NCI-H2227 (cell line): Measurements from ENCODE around the gene ITPR3.

ENCODE experiments used
- DNase-seq: peaks from one replicate; lab custom pipeline; 2025; ENCODE audit not compliant: unreplicated experiment; lab: John Stamatoyannopoulos, UW

Gene ITPR3

DNA sequence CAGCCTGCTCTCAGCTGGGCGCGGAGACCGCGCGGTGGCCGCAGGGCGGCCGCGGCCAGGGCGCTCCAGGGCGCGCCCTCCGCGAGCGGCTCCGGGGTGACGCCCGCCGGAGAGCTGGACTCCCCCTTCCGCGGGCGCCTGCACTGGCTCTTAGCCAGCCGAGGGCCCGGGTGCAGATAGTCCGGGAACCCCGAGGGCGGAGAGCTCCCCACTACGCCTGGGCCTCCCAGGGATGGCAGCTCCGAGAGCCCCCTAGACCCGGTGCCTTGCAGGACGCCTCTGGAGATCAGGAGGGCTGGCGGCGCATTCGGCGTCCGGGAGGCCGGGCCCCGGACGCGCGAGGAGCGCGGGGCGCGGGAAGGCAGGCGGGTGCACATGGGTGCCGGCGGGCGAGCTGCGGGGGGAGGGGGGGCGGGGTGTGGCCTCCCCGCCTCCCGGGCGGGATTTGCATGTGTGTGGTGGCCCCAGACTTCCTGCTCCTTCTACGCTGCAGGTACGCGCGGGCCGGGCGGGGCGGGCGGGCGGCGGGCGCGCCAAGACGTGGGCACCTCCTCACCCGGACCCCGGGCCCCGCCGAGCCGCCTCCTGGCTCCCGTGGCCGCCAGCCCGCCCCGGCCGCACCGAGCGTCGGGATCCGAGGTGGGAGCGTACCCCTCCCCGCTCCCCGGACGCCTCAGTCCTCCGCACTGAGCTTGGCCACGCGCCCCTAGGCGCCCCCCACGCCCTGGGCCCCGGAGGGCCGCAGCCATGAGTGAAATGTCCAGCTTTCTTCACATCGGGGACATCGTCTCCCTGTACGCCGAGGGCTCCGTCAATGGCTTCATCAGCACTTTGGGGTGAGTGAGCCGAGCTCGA lies at the start of gene ITPR3:
Gene ITPR3, plus strand, starts transcription at position 467 of the 855 bp plus-strand sequence. Its CDS starts 281 bp downstream, at position 748.
- DNase-seq, result peak; percentile 55

DNA sequence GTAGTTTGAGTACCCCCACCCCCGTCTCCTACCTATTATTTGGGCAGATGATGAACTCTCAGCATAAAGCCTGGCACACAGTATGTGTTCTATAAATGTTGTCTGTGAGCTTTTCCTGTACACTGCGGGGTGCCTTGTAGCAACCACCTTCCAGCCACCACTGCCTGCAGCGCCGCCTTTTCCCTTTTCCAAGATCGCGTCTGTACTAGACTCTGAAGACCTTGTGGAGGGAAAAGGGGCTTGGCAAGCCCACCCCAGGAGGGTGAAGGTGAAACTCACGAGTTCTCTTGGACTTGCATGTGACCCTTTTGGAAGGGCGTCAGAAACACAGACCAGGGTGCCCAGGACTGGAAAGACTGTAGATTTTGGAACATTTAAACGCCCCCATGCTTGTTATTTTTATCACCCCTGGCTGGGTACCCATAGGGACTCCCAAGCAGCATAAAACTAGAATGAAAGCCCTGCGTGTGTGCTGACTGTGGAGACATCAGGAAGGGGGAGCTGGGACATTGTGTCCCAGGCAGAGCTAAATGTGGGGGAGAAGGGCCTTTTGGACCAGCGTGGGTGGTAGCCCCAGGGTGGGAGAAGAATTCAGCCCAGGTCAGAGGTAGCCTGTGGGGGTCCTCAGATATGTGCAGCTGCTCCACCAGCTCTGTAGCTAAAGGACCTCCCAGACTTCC lies 49.3 kb upstream of the ITPR3 start:
- DNase-seq, result peak; percentile 32

DNA sequence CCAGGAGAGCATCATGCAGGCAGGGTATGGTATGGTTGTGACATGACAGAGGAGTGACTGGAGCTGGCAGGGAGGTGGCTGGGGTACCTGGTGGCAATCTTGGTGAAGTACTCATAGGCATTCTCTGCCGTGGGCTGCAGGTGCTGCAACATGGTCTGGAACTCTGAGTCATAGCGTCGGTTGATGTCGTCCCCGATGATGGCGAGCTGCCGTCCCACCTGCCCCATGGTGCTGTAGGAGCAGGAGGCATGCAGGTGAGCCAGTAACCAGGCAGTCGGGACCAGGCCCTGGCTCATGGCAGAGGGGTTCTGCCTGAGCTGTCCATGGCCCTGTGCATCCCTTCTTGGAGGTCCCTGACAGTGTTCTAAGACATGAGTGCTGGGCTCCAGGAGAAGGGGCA lies 45.9 kb upstream of the ITPR3 start:
- DNase-seq, result no peak

DNA sequence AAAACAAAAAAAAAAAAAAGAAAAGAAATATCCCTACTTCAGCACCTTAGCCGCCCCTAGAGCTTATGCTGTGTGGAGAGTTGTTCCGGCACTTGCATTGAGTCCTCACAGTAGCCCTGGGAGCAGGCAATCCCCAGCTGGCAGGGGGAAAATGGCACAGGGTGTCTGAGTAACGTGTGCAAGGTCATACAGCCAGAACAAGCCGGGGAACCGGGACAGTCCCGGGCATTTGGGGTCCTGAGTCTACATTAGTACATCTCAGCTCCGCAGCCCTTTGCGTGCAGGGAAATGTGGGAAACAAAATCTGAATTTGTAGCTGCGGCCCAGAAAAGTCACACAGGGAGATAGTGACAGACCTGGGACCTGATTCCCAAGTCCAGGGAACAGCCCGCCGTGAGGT lies 44.5 kb upstream of the ITPR3 start:
- no peak for DNase-seq

DNA sequence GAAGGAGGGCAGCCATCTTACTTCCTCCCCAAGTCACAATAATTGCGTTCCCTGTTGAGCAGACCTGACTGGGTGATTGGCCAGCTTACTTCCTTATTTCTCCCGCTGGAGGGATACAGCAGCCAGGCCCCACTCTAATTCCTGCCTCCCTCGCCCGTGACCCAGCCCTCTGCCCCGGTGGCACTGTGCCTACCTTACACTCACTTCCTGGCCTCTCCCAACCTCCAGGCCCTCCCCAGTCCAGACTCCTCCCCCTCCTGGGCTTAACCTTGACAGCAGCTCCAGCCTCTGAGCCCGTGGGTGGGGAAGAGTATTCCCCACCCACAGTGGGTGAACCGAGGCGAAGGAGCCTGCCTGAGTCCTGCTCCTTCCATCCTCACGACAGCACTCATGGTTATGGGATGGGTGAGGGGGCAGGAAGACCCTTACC lies 44.0 kb upstream of the ITPR3 start:
- no peak for DNase-seq

DNA sequence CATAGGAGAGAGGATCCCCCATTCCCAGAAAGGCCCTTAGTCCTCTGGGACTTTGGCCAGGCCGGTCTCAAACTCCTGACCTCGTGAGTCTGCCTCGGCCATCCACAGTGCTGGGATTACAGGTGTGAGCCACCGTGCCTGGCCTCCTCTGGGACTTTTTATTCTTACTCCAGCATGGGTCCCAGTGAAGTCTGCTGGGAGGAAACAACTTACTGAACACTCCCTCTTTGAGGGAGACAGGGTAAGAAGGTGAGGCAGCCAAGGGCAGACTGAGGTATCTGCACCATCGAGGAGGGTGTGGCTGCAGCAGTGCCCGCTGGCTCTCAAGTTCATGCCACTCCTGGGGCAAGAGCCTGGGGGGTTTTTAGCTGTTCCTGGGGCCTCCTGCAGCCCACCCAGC lies 43.4 kb upstream of the ITPR3 start:
- DNase-seq, result no peak

DNA sequence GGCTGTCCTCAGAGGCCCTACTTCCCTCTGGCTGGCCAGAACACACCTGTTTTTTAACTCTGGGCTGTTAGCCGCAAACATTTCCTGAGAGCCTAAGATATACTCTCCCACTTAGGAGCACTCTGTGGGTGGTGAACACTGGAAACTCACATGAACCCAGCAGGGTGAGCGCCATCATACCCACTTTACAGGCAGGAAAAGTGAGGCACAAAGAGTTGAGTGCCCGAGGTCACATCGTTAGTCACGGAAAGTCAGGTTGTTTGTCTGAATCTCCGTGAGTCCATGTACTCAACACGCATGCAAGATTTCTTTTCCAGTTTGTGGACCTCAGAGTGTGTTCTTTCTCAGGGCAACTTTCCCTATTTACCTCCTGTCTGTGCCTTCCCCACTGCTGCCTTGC lies 43.0 kb upstream of the ITPR3 start:
- no peak for DNase-seq

DNA sequence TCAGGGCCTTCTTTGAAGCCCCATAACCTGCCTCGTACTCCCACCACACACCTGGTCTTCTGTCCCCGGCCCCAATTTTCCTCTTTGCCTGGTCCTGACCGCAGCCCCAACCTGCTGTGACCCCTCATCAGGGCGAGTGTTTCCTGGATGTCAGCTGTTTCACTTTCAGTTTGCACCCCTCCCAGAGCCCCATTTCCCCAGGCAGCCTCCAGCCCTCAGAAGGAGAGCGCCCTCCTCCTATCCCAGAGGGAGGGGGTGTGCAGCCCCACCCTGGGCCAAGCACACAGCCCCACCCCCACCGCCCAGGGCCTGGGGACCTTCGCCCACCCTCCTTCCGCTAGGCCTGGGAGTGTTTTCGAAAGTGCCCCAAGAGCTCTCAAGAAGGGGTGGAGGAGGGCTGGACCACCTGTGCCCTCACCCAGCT lies 42.5 kb upstream of the ITPR3 start:
- no peak for DNase-seq

DNA sequence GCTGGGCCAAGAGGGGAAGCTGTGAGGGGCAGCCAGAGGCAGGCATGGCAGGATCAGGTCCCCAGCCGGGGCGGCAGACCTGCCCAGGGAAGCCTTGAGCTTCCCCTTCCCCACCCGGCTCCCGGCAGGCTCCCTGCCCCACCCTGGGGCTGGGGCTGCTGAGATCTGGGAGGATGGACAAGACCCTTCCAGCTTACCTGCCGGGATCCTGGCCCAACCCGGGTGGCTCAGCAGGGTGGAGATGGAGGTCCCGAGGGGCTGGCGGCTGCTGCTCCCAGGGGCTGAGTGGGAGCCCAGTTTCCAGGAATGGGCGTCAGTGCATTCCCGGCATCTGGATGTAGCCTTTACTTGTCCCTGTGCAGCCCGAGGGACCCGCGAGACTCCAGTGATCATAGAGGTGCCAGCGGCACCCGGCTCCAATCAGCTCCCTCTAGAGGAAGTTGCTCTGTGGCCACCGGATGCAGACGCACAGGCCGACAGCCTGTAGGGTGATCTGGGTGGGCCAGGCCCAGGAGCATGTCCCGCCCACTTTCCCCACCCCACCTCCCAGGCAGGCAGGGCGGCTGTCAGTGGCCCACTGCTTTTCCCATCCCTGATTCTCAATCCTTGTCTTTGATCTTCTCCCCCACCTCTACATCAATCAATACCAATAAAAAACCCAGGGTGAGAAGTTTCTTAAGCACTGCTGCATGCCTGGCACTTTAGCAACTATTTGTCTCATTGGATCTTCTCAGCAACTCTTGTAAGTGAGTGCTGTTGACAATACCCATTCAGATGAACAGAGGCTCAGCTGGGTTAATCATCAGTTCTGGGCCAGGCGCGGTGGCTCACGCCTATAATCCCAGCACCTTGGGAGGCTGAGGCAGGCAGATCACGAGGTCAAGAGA lies 41.1 kb upstream of the ITPR3 start, which contains the start of gene BAK1:
Gene BAK1, minus strand, starts transcription at position 449 of the 887 bp plus-strand sequence. CDS start 2,672 bp downstream, outside the sequence.
- peak; percentile 94 for DNase-seq

DNA sequence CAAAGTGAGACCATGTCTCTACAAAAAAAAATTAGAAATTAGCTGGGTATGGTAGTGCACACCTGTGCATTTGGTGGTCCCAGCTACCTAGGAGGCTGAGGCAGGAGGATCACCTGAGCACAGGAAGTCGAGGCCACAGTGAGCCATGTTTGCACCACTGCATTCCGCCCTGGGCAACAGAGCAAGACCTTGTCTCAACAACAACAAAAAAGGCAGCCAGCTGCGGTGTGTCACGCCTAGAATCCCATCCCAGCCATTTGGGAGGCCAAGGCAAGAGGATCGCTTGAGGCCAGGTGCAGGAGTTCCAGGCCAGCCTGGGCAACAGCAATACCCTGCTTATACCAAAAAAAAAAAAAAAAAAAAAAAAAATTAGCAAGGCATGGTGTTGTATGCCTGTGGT lies 39.9 kb upstream of the ITPR3 start:
- DNase-seq, result no peak

DNA sequence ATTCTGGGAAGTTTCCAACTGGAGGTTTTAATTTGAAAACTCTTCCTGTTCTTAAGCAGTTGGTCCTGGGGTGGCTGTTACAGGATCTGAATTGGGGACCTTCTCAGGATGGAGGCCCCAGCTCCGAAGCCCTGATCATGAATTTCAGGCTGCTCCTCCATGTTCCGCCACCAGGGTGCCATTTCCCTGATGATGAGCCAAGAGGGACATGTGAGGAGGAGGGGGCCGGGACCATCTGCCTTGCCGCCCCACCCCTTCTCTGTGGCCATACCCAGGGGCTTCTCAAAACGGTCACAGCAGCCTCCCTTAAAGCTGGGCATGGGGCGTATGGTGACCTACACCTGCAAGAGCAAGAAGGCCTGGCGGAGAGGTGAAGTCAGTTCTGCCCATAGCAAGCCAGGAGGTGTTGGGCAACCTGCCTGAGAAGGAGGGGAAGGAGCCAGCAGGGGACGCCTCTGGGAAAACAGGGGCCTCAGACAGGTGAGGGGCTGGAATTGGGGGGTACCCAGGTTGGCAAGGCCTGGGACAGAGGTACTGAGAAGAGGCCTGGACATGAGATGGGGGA lies 37.4 kb upstream of the ITPR3 start:
- peak; percentile 36 for DNase-seq

DNA sequence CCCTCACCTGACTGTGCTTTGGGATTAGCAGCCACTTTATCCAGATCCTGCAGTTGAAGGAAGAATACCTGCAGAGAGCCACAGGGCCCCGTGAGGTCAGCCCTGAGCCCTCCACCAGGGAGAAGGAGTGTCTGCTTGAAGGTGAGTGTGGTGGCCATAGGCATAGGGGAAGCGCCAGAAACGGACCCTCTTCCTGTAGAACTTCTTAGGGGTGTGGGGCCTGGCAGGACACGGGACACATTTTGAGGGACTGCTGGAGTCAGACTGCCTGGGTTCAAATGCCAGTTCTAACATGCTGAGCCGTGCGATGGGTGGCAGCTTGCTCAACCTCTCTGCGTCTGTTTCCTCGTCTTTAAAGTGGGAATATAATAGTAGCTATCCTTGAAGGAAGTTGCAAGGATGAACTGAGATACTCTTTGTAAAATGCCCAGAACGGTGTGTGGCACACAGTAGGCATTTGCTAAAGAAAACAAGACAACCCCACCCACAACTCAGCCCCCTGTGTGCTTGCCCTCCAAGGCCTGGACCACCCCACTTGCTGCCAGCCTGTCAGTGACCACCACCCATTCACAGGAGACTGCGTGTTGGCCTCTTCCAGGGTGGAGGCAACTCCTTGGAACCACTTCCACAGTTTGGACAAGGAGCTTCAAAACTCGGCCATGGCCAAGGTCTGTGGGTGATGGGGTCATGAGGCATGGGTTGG lies 36.3 kb upstream of the ITPR3 start:
- DNase-seq, result no peak

DNA sequence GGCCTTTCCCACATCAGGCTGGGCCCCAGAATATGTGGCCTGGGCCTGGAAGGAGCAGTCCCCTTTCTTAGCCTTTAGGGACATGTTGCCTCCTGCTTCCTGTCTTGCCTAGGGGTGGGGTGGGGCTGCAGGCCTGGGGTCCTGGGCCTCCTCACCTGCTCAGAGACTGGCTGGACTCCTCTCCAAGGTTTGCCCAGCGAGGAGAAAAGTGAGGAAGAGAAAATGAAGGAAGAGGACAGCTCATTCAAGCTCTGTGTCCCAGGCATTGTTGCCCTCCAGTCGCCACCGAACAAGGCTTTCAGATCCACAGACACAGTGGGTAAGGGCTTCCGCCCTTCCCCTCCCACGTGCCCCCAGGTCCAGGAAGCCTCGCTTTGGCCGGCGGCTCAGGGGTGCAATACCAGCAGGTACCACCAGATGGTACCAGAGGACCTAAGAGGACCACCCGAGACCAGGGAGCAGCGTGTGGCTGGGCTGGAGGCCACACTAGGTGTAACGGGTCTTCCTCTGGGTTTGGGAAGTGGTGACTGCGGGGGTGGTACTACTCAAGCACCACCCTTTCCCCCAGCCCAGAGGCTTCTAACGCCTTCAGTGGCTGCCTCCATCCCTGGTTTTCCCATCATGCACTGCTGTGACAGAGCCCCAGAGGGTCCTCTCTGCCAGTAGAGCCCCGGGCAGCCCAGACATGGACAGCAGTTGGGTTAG lies 35.6 kb upstream of the ITPR3 start:
- peak; percentile 86 for DNase-seq

DNA sequence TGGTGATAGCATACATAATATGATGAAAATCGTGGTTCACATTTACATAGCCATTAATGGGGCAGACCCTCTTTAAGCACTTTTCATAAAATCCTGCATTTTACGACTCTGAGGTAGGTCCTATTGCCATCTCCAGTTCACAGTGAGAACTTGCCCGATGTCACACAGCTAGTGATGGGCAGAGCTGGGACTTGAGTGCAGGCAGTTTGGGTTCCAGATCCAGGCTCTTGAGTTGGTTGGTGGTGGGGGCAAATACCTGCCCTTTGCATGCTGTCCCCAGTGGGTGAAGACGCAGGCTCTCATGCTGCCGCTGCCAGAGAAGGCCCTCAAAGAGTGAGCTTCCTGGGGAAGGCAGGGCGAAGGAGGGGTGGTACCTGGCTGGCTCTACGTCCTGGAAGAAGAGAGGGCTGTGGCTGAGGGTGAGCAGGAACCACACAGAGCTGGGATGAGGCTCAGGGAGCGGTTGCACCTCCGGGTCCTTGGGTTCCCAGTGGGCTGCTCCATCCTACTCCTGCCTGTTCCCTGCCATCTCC lies 34.9 kb upstream of the ITPR3 start:
- no peak for DNase-seq

DNA sequence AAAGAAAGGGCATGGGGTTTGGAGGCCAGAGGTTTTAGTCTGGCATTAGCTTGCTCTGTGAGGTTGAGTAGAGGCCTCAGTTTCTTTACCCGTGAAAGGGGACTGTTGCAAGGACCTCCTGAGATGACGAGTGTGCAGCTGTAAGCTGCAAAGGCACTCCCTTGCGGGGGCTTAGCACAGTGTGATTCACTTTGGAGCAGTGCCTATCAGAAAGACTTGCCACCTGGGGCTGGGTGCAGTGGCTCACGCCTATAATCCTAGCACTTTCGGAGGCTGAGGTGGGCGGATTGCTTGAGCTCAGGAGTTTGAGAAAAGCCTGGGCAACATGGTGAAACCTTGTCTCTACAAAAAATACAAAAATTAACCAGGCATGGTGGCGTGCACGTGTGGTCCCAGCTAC lies 33.6 kb upstream of the ITPR3 start:
- no peak for DNase-seq

DNA sequence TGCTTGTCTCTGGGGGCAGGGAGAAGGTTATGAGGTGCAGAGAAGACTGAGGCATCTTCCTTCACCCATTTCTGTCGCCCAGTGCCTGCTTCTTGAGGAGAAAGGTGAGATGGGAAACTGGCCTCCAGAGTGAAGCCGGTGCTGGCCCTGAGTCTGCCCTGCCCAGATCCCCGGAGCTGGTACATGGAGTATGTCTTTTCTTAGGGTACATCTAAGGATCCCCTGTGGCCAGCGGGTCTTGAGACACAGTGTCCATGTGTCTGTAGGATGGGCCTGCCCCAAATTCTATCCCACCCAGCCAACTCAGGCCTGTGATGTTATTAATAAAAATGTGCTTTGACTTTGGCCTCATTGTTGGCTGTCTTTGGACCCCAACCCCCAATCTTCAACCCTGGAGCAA lies 32.2 kb upstream of the ITPR3 start:
- no peak for DNase-seq

DNA sequence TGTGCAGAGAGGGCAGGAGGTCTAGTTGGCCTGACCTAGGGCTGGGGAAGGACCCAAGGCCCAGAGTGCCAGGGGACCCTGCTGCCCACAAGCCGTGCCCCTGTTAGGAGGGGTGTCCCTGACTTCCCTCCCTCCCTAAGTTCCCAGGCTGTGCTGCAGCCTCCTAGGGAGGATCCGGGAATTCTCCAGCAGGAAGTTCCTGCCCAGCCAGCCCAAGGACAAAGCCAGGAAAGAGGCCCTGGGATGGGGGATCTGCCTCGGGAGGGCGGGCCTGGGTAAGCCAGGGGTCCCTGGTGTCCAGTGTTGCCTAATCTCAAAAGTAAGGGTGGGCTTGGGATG lies 31.8 kb upstream of the ITPR3 start:
- no peak for DNase-seq

DNA sequence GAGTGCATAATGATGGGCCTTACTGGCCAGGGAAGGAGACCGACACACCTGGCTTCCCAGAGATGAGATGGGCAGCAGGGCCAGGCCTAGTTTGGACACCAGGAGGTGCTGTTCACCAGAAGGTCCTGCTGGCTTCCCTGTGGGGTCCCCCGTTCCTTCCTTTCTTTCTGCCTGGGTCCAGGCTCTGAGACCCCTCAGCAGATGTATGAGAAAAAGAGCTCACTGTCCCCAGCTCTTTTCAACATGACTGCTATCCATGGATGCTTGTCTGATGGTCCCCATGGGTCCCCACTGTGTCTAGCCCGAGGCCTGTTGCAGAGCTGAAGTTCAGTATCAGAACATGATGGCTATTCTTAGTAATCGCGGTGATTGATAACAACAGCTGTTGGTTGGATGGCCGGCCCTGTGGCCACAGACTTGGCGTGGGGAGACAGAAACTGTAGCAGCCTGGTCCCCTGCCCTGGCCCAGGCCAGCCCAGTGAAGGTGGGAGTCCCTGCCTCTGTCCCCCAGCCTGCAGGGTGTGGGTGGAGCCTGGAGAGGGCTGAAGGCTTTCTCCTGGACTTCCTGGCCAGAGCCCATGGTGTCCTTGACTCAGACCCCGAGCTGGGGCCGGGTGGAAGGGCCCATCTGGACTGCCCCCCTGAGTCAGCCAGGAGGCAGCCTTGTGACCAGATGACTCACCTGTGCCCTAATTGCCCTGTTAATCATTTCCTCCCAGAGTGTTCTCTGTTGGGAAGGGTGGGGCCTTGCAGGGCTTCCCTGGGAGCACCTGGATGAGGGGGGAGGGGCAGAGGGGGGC lies 31.2 kb upstream of the ITPR3 start:
- DNase-seq, result peak; percentile 49
